Measurements from ENCODE around the gene ANKS6.

Gene ANKS6

DNA sequence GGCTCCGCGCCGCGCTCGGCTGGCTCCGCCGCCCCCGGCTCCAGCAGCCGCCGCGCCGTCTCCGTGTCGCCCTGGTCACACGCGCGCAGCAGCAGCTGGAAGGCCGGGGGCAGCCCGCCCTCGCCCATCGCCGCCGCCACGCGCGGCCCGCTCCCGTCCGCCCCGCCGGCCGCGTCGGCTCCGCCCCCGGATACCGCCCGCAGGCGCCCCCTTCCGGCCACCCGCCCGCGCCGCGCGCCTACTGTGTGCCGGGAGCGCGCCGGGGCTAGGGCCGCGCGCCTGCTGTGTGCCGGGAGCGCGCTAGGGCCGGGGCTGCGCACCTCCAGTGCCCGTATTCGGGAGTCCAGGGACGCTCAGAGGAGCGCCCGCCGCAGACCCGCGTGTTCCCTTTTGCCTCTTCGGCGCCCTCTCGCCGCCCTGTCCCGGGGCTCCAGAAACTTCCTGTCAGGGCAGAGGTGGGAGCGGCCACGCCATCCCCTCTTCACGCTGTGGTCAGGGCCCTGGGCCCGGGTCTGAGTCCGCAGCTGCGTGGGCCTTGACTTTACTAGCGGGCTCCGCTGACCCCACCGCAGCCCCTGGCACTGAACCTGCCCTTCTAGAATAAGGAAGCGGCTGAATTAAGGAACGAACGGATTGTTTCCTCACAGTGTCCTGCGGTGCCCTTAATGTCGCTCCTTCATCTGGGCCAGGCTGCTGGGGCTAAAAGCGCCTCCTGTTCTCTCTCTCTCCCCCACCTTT, at the start of gene ANKS6:
Gene ANKS6, minus strand, starts transcription at position 192 of the 738 bp plus-strand sequence. Its CDS starts 64 bp downstream, at position 128.
- DNase-seq: peak; percentile 85

DNA sequence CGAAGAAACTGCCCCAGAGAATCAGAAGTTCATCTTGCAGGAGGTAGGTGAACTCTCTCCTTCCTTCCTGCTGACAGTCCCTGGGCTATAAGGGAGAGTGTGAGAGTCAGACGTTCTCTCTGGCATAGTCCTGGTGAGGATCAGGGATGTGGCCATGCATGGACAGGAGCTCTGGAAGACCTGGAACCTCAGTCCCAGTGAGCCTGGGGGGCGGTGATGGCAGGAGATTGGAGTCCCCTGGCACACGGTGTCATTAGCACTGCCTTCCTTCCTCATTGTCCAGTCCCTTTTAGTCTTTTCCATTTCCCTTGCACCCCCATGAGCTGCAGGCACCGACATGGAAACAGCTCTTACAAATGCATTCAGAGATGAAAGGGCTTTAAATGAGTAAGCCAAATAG, 49.7 kb upstream of the ANKS6 start:
- DNase-seq: no peak

DNA sequence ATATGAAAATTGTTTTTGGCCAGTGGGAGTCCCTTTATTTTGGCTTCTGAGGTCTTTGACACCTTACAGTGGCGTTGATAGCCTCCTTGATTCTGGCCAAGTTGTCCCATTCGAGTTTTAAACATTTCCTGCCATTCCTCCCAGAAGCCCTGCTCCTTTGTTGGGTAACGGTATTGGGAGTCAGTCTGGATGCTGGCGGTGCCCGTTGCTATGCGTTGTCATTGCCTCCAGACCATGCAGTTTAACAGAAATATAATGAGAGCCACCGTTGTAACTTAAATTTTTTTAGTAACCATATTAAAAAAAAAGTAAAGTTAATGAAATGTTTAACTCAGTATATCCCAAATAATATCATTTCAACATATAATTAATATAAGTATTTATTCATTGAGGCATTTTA, 46.2 kb upstream of the ANKS6 start:
- no peak for DNase-seq

DNA sequence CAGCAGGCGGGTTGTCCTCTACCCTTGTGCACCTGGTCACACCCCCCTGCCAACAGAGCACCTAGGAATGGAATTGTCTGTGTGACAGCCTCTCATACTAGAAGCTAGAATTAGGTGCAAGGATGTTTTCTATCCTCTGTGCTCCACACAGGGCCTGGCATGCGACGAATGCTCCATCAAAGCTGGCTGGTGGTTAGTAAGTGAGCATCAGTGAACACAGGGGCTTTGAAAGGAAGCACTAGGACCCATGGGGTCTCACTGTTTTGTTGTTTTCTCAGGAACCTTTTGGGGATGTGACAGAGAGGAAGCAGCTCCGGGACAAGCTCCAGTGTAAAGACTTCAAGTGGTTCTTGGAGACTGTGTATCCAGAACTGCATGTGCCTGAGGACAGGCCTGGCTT, 43.4 kb upstream of the ANKS6 start:
- no peak for DNase-seq

DNA sequence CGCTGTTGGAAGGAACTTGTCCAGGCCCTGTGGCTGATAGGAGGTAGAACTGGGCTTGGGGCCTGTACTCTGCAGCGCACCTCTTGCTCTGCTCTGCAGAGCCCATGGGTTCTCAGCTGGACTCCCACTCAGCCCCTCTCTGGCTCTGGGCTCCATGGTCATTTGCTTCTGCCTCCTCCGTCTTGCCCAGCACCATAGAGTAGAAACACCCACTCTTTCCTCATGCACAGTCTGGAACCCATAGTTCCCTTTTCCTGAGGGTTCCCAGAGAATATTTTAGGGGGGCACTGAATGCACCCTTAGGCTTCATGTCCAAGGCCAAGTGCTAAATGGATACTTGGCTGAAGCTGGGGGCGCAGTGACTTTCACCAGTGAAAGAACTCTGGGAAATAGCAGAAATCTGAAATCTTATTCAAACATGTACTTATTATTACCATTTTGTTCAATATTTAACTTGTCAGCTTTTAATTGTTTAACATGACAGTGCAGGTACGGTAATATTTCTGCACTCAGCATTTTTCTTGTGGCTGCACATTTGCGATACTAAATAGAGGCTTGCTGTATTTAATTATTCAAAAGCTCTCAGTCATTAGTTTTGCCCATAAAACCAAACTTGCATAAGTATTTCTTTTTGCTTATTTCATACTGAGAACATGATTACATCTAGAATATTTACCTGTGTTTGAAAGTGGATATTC, 42.7 kb upstream of the ANKS6 start:
- no peak for DNase-seq

DNA sequence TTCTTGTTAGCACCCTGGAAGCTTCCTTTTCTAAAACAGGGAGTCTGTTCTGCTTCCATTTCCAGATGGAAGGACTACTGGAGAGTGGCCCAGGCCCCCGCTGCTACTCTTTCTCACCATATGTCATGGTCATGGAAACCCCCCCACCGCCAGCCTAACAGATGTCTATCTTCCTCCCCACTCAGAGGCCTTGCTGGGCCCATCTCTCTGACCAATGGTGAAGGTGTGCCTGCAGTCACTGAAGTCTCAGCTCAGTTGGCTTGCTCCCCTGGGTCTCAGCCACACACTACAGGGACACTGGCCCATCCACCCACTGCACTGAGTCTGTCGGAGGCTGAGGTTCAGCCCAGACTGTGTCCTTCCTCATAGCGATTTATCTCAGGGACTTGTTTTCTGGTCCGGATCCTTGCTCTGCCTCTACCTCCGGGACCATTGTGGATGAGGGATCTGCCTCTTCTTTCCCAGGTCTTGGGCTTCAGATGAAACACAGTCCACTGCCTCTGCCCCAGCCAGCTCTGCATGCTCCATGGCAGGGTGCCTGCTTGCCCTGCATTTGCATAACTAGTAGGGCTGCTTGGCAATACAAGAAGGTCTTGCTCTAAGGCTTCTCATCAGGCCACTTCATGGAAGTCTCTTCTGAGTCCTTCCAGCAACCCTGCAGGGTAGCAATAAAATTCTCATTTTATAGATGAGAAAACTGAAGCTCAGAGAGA, 42.0 kb upstream of the ANKS6 start:
- DNase-seq: no peak

DNA sequence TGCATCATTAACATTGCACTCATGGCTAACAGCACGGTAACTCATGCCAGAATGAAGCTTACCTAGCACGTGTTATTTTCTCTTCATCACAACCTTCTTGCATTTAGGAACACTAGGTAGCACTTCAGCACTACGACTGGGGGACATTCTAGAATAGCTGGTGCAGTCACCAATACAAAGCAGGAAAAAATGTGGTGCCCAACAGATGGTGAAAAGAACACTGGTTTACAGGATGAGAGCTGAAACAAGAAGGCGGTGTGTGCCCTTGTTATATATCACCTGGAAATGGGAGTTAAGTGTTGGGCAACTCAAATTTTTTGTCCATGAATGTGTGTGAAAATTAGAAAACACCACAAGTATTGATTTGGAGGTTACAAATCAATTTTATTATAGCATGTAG, 41.2 kb upstream of the ANKS6 start:
- DNase-seq: no peak

DNA sequence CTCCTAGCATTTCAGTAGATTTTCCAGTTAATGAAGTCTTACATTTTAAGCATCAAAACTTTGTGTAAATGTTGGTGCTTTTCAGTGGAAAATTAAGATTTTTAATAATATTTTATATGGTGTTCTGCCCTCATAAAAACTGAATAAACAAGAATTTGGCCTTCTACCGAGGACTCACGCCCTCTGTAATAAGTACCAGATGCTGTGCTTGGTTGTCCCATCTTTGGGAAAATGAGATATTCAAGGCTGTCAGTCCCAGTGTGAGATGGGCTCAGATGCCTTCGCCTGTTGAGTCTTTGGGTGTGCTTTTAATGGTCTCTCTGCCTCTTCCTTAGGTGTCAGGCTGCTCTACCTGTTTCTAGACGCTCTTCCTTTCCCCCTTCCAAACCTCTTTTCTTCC, 39.9 kb upstream of the ANKS6 start:
- no peak for DNase-seq

DNA sequence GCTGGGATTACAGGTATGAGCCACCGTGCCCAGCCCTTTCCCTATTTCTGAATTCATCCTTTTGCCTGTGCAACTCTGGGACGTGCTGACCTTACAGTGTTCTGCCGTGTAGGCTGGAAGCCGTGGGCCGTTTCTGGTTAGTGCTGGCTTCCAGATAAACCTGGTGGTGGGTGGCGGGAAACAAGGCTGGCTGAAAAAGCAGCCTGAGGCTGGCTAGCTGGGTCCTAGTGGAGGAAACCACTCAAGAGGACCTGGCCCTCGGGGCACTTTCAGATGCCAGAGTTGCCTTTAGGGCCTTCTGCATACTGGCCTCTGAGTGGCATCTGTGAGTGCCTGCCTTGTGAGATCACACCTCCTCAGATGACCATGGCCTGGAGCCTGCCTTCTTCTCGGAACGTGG, 38.0 kb upstream of the ANKS6 start:
- no peak for DNase-seq

DNA sequence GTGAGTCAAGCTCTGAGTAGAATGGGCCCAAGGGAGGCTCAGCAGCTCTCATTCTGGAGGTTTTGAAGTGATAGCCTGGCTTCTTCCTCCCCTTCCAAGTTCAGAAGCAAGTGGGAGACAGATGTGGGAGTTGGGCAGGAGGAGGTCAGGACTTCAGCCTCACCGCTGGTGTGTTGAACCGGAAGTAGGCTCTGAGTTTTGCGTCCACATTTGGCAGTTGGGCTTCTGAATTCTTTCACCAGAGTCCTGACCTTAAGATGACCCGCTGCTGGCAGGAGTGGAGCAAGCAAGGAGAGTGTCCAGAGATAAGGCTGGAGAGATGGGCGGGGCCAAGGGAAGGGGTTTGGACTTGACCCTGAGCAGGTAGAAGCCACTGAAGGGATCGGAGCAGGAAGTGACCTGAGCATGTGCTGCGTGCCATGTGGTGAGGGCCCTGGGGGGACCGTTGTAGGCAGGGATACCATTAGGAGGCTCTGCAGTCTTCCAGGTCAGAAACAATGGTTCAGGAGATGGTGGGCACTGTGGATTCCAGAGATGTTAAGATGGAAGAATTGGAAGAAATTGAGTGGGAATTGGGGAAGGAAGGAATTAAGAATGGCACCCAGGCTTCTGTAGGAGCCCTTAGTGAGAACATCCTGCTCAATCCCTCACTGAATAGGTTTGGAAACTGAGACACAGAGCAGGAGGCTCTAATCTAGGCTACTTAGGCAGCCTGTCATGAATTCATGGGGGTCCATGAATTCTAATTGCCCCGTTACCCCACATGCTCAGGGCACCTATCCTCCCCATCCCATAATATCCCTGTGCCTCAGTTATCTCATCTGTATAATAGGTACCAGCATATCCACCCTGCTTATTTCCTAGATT, 37.0 kb upstream of the ANKS6 start:
- no peak for DNase-seq

DNA sequence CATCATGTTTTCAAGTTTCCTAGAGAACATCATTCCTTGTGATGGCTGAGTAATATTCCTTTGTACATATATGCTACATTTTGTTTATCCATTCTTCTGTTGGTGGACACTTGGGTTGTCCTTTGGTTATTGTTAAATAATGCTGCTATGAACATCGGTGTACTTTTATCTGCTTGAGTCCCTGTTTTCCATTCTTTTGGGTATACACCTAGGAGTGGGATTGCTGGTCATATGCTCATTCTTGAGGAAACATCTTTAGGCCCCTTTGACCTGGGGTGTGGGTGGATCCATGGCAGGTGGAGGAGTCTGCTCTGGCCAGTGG, 36.4 kb upstream of the ANKS6 start:
- no peak for DNase-seq

DNA sequence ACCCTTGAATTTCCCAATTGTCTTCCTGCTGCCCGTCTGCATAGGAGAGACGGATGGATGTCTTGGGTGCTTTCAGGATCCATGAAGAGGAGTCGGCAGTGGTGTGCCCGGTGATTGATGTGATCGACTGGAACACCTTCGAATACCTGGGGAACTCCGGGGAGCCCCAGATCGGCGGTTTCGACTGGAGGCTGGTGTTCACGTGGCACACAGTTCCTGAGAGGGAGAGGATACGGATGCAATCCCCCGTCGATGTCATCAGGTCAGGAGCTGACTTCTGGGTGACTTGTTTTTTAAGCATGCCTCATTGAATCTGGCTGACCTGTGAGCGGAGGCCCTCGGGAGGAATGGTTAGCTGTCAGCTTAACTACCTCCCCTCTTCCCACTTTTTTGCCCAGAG, 35.3 kb upstream of the ANKS6 start:
- no peak for DNase-seq

DNA sequence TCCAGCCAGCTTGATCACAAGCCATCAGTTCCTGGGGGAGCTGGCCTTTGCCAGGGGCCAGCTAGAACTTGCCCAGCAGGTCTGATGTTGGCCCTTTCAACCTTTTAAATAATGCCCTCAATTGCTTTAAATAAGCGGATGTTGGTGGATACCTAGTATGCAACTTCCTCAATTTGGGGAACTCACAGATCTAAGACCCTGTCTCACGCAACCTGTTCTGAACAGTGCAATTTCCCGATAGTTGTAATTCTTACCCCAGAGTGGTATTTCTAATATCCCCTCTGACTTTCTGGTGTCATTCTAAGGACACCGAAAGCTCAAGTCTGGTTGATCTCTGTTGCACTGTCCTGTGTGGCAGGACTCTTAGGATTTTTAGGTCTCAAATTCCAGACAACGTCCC, 34.2 kb upstream of the ANKS6 start:
- DNase-seq: no peak

DNA sequence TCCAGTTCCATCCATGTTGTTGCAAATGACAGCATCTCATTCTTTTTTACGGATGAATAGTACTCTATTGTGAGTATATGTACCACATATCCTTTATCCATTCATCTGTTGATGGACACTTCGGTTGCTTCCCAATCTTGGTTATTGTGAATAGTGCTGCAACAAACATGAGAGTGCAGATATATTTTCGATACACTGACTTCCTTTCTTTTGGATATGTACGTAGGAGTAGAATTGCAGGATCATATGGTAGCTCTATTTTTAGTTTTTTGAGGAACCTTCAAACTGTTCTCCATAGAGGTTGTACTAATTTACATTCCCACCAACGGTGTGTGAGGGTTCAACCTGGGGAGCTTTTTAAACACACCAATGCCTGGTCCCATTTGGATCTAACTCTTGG, 33.4 kb upstream of the ANKS6 start:
- no peak for DNase-seq

DNA sequence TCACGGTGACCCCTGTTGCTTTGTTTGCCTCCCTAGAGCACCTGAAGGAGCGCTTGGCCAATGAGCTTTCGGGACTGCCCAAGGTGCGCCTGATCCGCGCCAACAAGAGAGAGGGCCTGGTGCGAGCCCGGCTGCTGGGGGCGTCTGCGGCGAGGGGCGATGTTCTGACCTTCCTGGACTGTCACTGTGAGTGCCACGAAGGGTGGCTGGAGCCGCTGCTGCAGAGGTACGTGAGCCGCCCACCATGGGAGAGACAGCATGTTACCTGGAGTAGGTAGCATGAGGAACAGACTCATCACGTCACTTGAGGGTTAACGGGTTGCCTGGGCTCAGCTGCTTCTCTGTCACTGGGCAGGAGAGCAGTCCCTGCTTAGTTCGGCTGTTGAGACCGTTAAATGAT, 30.4 kb upstream of the ANKS6 start:
- no peak for DNase-seq

DNA sequence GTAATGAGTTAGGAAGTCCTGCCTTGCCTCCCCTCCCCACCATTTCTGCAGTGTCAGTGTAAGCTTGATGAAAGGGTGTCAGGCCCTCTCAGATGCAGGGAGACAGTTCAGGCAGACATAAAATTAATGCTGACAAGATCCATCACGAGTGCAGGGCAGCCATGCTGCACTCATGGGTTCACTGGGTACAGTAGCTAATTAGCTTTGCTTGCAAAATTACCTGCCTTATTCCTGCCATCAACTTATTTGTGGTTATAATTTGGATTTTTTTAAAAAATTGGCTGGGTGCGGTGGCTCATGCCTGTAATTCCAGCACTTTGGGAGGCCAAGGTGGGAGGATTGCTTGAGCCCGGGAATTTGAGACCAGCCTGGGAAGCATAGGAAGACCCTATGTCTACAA, 29.1 kb upstream of the ANKS6 start:
- DNase-seq: no peak

DNA sequence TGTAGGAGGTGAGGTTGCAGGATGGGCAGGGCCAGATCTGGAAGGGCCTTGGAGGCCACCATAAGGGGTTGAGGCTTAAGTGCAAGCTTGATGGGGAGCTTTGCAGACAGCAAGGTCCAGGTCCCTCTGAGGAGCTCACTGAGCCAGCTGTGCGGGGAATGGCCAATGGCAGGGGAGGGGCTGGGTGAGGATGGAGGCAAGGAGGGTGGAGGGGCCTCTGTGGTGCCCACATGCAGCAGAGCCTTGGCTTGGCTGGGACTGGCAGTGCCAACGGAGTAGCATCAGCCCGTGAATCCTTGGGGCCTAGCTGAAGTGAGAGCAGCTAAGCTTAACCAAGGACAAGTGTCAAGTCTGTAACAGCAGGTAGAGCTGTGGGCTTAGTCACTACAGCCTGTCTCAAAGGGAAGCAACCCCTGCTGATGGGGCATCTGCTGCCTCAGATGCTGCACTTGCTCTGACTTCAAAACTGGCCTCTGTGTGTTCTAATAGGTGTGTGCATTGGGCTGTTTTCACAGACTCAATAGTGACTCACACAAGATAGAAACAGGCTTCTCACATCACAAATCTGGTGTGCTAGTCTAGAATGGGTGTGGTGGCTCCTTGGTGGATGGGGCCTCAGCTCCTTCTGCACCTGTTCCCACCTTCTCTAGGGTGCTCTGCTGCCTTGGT, 27.4 kb upstream of the ANKS6 start:
- no peak for DNase-seq

DNA sequence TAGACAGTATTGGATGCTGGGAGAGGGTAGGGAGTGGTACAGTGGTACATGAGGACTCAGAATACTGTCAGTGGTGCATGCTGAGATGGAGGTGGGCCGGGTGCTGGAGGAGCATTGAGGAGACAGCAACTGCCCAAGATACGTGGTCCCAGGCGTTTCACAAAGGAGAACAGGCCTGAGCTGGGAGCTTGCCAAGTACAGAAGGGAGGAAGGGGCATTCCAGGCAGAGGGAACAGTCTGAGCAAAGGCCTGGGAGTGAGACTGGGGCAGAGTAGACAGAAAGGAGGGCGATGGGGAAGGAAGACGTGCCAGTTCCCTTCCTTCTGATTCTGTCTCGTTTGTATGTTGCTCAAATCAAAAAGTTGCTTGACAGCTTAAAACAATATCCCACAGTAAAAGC, 26.3 kb upstream of the ANKS6 start:
- DNase-seq: no peak

DNA sequence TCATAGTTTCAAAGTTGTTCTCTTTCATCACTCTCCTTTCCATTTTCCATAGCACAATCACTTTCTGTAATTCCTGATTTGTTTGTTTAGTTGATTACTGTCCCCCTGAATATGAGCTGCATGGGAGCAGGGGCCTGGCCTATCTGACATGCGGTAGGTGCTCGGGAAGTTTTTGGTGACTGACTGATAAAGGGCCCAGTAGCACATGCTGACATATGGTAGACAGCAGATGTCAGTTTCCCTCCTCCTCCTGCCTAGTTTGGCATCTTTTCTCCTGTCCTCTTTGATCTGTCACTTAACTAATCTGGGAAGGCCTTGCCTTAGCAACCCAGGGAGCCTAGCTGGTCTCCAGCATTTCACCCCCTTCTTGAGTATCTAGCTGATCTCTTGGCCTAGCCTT, 25.5 kb upstream of the ANKS6 start:
- DNase-seq: no peak

DNA sequence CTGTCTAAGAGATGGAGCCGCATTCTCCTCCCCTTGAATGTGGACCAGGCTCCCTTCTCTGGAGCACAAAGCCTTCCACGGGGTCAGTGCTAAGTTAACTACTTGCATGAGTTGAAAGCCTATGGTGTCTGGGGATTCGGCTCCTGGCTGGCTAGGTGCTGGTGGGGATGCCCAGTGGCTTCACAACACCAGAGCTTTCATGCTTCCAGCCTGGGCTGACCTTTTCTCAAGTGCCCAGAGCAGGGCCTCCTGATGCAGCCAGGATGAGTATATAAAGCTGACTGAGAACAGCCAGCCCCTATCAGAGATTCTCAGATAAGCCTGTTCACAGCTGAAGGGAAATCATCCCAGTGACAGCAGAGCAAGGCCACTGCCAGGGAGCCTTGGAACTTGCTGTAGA, 22.9 kb upstream of the ANKS6 start:
- no peak for DNase-seq

DNA sequence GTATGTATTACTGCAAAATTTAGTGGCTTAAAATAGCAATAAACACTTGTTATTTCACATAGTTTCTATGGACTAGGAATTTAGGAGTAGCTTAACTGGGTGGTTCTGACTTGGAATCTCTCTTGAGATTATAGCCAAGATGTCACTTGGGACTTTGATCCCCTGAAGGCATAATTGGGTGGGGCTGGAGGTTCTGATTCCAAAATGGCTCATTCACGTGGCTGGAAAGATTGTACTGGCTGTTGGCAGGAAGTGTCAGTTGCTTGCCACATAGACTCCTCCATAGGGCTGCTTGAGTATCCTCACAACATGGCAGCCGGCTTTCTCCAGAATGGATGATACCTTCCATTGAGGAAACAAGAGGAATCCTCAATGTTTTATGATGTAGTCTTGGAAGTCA, 22.4 kb upstream of the ANKS6 start:
- DNase-seq: no peak

DNA sequence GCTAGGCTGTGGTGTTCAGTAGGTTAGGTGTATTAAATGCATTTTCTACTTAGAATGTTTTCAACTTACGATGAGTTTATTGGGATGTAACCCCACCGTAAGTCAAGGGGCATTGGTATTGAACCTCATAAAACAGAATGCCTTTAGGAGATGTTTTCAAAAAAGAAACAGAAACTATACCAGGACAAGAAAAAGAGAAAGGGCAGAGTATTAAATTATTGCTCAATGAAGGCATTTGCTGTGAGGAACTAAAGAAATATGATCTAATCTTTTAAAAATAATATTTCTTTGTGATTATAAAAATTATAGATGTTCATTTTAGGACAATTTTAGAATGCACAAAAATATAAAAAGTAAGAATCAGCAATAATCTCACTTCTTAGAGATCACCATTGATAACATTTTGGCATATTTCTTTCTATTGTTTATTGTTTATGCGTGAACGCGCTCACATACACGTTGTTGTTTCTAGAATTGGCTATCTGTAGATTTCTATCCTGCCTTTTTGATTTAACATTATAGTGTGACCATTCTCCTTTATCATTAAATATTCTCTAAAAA, 19.1 kb upstream of the ANKS6 start:
- no peak for DNase-seq

Measured in left hindlimb (tissue), 1 donor.